HG03565 (cell line): ENCODE results near the gene CYP2C9.

ENCODE experiments used
- ATAC-seq: cut with Tn5 transposase; IDR thresholded peaks from one replicate; pipeline ENCODE4 v1.9.1; 2021; ENCODE audit warnings: mild to moderate bottlenecking, moderate library complexity; ENCODE audit not compliant: unreplicated experiment

The CYP2C9 gene

DNA sequence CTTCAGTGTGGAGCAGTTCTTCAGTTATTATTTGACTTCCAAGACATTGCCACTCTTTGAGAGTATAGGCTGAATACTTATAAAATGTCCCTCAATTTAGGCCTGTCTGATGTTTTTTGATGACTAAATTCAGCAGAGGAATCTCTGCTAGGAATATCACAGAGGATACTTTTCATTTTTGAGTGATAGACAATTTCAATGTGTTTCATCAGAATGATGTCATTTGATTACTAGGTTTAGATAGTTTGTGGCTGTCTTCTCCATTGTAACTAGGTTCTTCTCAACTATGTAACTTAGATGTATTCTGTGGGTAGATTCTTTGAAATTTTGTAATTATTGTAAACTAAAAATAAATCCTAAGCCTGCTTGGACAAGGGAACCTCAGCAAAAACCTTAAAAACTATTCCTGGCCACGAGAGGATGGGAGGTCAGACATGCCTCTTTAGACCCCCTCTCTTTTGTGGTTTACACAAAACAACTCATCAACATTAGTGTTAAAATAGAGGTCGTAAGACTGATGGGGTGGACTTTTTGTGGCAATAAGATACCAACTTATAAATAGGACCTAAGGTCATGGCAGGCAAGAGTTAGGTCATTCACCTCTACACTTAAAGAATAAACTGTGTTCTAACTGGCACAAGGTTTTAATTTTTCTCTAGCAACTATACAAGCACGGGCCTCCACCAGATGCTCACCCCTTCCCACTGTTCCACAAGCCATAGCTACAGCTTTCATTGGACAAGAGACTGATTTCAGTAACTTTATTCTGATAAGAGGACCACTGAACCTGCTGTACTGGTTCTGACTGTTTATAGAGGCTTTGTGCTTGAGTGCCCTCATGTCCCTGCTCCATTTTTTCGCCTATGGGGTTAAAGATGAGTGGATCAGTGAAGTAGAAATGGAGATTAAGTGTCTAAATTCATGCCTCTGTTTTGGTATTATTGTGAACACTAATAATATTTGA, 97.2 kb downstream of the CYP2C9 start:
- ATAC-seq: no peak

GRCh38 chr10:95039281-95039680, 100.8 kb downstream of the CYP2C9 start:
- no peak for ATAC-seq
